ENCODE measurements around the gene BABAM2.
"Not testable (repeated sequence)": the region's sequence is repeated elsewhere in the genome, so short reads cannot be mapped to it uniquely, and the experiment has no call there.

- not testable (repeated sequence) for TF ChIP-seq CTCF (IDR thresholded peaks at IDR 0.05; ENCODE audit: low read length); EZH2 (optimal IDR thresholded peaks at IDR 0.05; ENCODE audit: low read depth, low read length)
Measured at GRCh38 chr2:27968045-27968444, 77.5 kb downstream of the BABAM2 start.
